Activated CD4-positive, alpha-beta T cell treated with anti-CD3 and anti-CD28 coated beads, Interleukin-2, amount 10 ng/mL, durations not matched to agents 24 days and 14 days (primary cell): ENCODE results near the gene C19orf81. TPM values are rescaled to one million over a fixed set of nuclear protein-coding genes. Genes with fewer than 3 reads are reported as not detected.

Source experiments
- DNase-seq: peaks from one replicate; pipeline ENCODE4 v3.0.0; 2022
- H3K27ac Mint-ChIP-seq: one replicate; pipeline ENCODE4 v1.8.0; 2022; ENCODE audit warnings: mild to moderate bottlenecking, mixed read lengths
- H3K27me3 Mint-ChIP-seq: one replicate; pipeline ENCODE4 v1.8.0; 2022; ENCODE audit warnings: mixed read lengths
- H3K36me3 Mint-ChIP-seq: one replicate; pipeline ENCODE4 v1.8.0; 2022; ENCODE audit warnings: low read depth, mild to moderate bottlenecking, mixed read lengths
- H3K4me1 Mint-ChIP-seq: one replicate; pipeline ENCODE4 v1.8.0; 2021; ENCODE audit warnings: mixed read lengths
- H3K4me3 Mint-ChIP-seq: one replicate; pipeline ENCODE4 v1.8.0; 2022; ENCODE audit warnings: mild to moderate bottlenecking, moderate library complexity, mixed read lengths
- H3K9me3 Mint-ChIP-seq: one replicate; pipeline ENCODE4 v1.8.0; 2021; ENCODE audit warnings: mixed read lengths
- intact Hi-C: fragments of 100-400 bp; cut with micrococcal nuclease; formaldehyde crosslinking; loops from one replicate; pipeline ENCODE4 v1.15.1; 2023
- total RNA-seq: library from RNA; stranded (reverse); gene quantifications from 2 replicates; pipeline ENCODE4 v1.2.3, GENCODE V29; 2022

The C19orf81 gene
- total RNA-seq, 1 donor from 2014 or later, result 0.98 TPM

DNA sequence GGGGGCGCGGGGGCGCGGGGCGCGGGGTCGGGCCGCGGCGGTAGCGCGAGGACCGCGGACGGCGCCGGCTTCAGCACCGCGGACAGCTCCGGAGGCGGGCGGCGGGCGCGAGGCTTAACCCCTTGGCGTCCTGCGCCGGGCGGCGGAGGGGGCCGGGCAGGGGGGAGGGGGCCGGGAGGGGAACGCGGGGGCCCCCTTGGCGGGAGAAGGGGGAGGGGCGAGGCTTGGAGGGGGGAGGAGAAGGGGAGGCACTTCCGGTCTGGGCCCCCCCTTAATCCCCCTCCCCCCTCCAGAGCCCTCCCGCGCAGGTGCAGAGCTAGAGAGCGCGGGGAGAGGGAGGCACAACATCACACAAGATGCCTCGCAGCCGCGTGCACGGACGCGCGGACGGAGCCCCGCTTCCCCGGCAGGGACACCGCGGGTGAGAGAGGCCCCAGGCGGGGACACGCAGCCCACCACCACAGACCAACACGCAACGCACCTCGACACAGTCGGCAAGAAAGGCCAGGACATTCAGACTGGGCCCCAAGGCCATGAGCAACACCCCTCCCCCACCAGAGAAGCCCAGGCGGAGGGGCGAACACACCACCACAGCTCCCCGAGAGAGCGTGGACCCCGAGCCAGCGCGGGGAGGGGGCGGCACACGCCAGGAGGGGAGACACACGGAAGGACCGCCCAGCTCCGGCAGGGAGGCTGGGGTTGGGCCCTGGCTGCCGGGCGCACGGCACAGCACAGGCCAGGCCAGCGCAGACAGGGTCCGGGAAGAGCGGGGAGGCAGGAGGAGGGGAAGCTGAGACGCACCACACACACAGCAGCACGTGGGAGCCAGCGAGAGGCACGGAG, 46.2 kb downstream of the C19orf81 start:
- Mint-ChIP-seq H3K4me3 (no peak overlapping the region), H3K4me1 (no peaks in the 10 kb centered on the region), H3K27ac (no peak overlapping the region), H3K27me3 (peaks cover 30% of the 10 kb centered on the region), H3K36me3 (no peaks in the 10 kb centered on the region), H3K9me3 (no peaks in the 10 kb centered on the region)
- intact Hi-C loops, result no loop called here
- DNase-seq, result peak; percentile 82

DNA sequence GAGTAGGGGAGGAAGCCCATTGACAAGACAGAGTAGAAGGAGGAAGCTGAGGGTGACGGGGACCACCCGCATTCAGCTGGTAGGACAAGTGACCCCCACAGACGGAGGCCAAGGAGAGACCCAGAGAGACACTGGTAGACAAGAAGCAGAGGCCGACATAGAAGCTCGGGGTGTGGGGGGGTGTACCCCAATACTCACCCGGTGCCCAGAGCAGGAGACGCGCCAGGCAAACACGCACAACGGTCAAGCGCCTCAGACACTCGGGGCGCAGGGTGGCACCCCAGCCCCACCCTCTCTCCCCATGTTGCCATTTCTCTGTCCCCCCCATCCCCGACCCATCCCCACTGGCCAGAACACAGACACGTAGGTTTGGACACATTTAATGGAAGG, 46.8 kb downstream of the C19orf81 start:
- peaks cover 30% of the 10 kb centered on the region for H3K27me3 Mint-ChIP-seq
- H3K4me1 Mint-ChIP-seq, result no peaks in the 10 kb centered on the region
- intact Hi-C loops, result no loop called here
- H3K27ac Mint-ChIP-seq, result no peak overlapping the region
- H3K9me3 Mint-ChIP-seq, result no peaks in the 10 kb centered on the region
- no peaks in the 10 kb centered on the region for H3K36me3 Mint-ChIP-seq
- DNase-seq, result no peak
- no peak overlapping the region for H3K4me3 Mint-ChIP-seq

DNA sequence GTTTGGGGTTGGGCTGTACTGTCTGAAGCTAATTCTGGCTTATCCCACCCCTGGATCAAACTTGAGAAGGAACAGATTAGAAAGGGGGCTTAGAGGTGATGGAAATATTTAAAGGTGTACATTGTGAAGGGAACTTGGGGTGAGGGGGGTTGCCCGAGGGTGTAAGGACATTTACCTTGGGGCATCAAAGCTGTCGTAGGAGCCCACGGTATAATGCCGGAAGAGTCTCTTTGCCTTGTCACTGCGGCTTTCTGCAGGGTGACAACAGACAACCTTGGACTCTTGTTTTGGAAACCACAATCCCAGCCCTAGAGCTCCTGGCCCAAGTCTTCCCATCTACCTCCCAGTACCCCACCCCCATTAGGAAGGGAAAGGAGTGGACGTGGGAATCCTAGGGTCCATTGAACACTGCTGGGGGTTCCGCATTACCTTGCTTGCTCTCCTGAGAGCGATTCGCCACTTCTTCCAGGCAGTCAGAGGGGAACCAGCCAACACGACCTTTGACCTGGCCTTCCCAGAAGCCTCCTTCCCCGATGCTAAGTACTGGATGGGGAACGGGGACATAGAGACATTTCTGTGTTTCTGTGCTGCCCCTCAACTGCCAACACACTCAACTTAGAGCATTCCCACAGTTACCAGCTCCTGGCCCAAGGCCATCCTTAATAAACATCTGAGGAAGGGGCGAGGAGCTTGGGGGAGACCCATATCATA, 48.3 kb downstream of the C19orf81 start:
- no peak for DNase-seq
- no peak overlapping the region for H3K27ac Mint-ChIP-seq
- H3K4me1 Mint-ChIP-seq, result no peaks in the 10 kb centered on the region
- no peaks in the 10 kb centered on the region for H3K36me3 Mint-ChIP-seq
- H3K27me3 Mint-ChIP-seq, result peaks cover 24% of the 10 kb centered on the region
- no peaks in the 10 kb centered on the region for H3K9me3 Mint-ChIP-seq
- intact Hi-C loops, result no loop called here
- H3K4me3 Mint-ChIP-seq, result no peak overlapping the region

DNA sequence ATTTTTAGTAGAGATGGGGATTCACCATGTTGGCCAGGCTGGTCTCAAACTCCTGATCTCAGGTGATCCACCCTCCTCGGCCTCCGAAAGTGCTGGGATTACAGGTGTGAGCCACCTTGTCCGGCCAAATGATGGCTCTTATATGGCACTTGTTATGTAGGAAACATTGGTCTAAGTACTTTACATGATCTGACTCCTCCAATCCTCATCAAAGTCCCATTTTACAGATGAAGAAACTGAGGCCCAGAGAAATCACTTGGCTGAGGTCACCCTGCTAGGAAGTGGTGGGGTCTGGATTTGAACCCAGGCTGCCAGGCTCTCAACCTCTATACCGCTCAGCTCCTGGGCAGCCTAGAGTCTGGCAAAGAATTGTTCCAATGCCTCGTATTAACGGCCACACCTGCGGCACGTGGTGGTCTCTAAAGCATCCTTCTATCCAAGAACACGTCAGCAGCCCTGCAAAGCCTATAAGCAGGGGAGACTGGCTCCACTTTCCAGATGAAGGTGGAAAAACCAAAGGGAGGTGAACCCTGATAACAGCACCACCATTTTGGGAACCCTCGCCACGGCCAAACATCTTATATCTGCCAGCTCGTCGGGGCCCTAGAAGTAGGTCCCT, 52.2 kb downstream of the C19orf81 start:
- no peak for DNase-seq
- no peak overlapping the region for H3K27ac Mint-ChIP-seq
- H3K27me3 Mint-ChIP-seq, result peaks cover 15% of the 10 kb centered on the region
- H3K4me3 Mint-ChIP-seq, result no peak overlapping the region
- no peaks in the 10 kb centered on the region for H3K36me3 Mint-ChIP-seq
- H3K9me3 Mint-ChIP-seq, result no peaks in the 10 kb centered on the region
- no peaks in the 10 kb centered on the region for H3K4me1 Mint-ChIP-seq
- intact Hi-C loops, result no loop called here

DNA sequence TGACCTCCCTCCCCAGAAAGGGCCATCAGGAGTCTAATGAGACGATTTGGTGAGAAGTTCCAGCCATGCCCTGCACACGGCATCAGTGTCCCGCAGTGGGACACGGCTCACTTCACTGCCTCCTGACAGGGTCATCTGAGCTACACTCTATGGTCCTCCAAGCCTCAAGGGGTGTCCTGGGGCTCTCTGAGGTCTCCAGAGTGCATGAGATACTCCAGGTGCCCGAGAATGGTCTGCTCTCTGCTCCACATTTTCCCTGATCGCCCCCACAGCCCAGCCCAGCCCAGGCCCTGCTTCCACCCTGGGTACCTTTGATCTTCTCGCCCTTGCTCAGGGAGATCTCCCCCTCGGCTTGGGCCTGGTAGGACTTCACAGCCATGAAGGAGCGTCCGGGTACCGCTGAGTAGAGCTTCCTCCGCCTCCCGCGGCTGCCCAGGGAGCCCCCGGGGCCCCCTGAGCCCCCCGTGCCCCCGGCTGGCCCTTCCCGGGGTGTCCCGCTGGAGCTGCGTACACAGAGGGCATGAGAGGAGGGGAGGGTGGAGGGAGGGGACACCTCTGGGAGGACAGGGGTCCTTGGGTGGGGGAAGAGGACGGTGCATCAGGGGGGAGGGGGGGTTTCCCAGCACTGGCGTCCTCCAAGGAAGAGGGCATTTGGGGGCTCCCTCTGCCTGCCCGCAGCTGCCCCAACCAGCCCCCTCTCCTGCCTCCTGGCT, 53.1 kb downstream of the C19orf81 start:
- intact Hi-C loops, result no loop called here
- Mint-ChIP-seq H3K4me1 (no peaks in the 10 kb centered on the region), H3K27ac (no peak overlapping the region), H3K9me3 (no peaks in the 10 kb centered on the region), H3K27me3 (peaks cover 14% of the 10 kb centered on the region), H3K36me3 (no peaks in the 10 kb centered on the region), H3K4me3 (no peak overlapping the region)
- DNase-seq, result no peak

- Mint-ChIP-seq H3K4me3 (no peak overlapping the region), H3K9me3 (no peaks in the 10 kb centered on the region), H3K4me1 (no peaks in the 10 kb centered on the region), H3K27ac (no peak overlapping the region), H3K27me3 (peaks cover 14% of the 10 kb centered on the region), H3K36me3 (no peaks in the 10 kb centered on the region)
- DNase-seq, result no peak
- intact Hi-C loops, result no loop called here
Observed at GRCh38 chr19:50702871-50703829, 53.9 kb downstream of the C19orf81 start.

DNA sequence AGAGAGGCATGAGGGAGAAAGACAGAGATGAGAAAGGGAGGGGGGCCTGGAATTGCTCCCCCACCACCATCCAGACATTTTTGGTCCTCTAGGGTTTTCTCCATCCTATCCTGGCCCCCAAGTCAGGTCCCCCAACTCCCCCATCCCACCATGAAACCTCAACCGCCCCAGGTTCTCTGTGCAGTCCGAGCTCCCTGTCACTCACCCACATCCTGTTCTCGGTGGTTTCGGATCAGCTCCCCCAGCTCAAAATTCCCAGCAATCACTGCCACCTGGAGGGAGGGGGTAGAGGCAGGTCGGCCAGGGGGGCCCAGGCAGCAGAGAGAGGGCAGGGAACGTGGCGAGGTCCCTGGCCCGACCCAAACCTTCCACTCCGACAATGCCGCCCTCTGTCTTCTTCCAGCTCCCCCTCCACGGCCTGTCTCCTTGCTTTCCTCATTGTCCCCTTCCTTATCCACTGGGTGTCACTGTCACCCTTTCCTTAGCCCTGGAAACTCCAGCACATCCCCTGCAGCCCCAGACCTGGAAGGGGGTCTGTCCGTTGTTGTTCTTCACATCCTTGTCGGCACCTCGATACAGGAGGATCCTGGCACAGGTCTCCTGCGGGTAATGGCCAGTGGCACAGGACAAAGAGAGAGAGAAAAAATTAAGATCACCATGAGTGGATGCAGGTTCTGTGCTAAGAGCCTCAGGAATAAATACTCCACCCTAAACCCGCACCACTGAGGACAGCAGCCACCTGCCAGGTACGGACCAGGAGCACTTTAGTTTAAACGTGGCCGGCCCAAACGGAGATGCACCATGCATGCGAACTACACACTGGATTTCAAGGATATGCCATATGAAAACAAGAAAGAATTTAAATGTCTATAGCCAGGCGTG, 54.9 kb downstream of the C19orf81 start:
- no peaks in the 10 kb centered on the region for H3K4me1 Mint-ChIP-seq
- no peak for DNase-seq
- peaks cover 14% of the 10 kb centered on the region for H3K27me3 Mint-ChIP-seq
- no peak overlapping the region for H3K4me3 Mint-ChIP-seq
- no peak overlapping the region for H3K27ac Mint-ChIP-seq
- H3K36me3 Mint-ChIP-seq, result no peaks in the 10 kb centered on the region
- no peaks in the 10 kb centered on the region for H3K9me3 Mint-ChIP-seq
- intact Hi-C loops, result no loop called here

- Mint-ChIP-seq H3K9me3 (no peaks in the 10 kb centered on the region), H3K36me3 (no peaks in the 10 kb centered on the region), H3K4me3 (no peak overlapping the region), H3K4me1 (no peaks in the 10 kb centered on the region), H3K27me3 (peaks cover 14% of the 10 kb centered on the region), H3K27ac (no peak overlapping the region)
- intact Hi-C loops, result loop anchor here (5.0 kb wide), 1 partner anchor 77 kb away; no protein-coding TSS in a partner anchor
- peak; percentile 78 for DNase-seq
Observed at GRCh38 chr19:50705422-50706019, 56.3 kb downstream of the C19orf81 start.

GRCh38 chr19:50706387-50706786, 57.1 kb downstream of the C19orf81 start:
- Mint-ChIP-seq H3K4me1 (no peaks in the 10 kb centered on the region), H3K36me3 (no peaks in the 10 kb centered on the region), H3K27ac (no peak overlapping the region), H3K27me3 (peaks cover 14% of the 10 kb centered on the region), H3K9me3 (no peaks in the 10 kb centered on the region), H3K4me3 (no peak overlapping the region)
- intact Hi-C loops, result loop anchor here (5.0 kb wide), 1 partner anchor 76 kb away; no protein-coding TSS in a partner anchor
- DNase-seq, result no peak

GRCh38 chr19:50708179-50708879, 59.1 kb downstream of the C19orf81 start:
- Mint-ChIP-seq H3K9me3 (no peaks in the 10 kb centered on the region), H3K27ac (no peak overlapping the region), H3K4me3 (no peak overlapping the region), H3K27me3 (peaks cover 22% of the 10 kb centered on the region), H3K4me1 (no peaks in the 10 kb centered on the region), H3K36me3 (no peaks in the 10 kb centered on the region)
- intact Hi-C loops, result loop anchor here (5.0 kb wide), 1 partner anchor 74 kb away; no protein-coding TSS in a partner anchor
- DNase-seq, result no peak
